HEK293T (cell line): ENCODE data around the gene GAN.

Experiments used
- BHLHE40 ChIP-seq: fragments of 450-650 bp; IDR thresholded peaks from 2 replicates; pipeline ENCODE4 v1.6.1; 2016; ENCODE audit warnings: mild to moderate bottlenecking, moderate library complexity, borderline replicate concordance
- ELF4 ChIP-seq: fragments of 450-650 bp; IDR thresholded peaks from 2 replicates; pipeline ENCODE4 v1.6.1; 2017; ENCODE audit warnings: antibody characterized with exemption
- FOXM1 ChIP-seq: fragments of 450-650 bp; IDR thresholded peaks from 2 replicates; pipeline ENCODE4 v1.6.1; 2017; ENCODE audit warnings: mild to moderate bottlenecking, borderline replicate concordance
- L3MBTL2 ChIP-seq: fragments of 450-650 bp; conservative IDR thresholded peaks from 2 replicates; pipeline ENCODE4 v1.6.1; 2016; ENCODE audit warnings: mild to moderate bottlenecking
- SP1 ChIP-seq: fragments of 450-650 bp; IDR thresholded peaks from 2 replicates; pipeline ENCODE4 v1.6.1; 2017
- SUZ12 ChIP-seq: fragments of 450-650 bp; IDR thresholded peaks from 2 replicates; pipeline ENCODE4 v1.6.1; 2016; ENCODE audit warnings: mild to moderate bottlenecking
- TARDBP ChIP-seq: fragments of 450-650 bp; IDR thresholded peaks from 2 replicates; pipeline ENCODE4 v1.6.1; 2016

DNA sequence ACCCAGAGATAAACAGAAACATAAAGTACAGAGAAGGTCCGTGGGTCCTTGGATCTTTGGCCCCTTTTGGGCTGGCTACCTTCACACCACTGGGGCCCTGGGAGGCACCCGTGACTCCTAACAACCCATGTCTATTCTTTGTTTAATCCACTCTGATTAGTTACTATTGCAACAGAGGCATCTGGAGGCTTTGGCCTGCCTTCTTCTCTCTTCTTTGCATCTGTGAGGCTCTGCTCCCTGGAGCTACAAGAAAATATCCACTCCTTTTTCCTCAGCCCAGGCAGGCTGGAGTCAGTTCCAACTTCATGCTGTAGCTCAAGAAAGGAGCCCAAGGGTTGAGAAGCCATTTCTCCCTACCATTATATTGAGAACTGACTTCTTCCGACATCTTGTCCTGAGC, 120.3 kb downstream of the GAN start:
- TF ChIP-seq BHLHE40 (no peak), SP1 (no peak), ELF4 (no peak), TARDBP (no peak), L3MBTL2 (no peak), FOXM1 (no peak), SUZ12 (no peak)
